ENCODE measurements around the gene EID2. TPM values are rescaled to one million over a fixed set of nuclear protein-coding genes. Genes with fewer than 3 reads are reported as not detected.

EID2 gene, protein sequence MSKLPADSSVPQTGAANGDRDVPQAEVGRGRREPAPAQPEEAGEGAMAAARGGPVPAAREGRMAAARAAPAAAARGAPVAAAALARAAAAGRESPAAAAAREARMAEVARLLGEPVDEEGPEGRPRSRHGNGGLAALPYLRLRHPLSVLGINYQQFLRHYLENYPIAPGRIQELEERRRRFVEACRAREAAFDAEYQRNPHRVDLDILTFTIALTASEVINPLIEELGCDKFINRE
- 1 to 10 TPM; 4.3 to 7.6 (median 5.4) TPM for total RNA-seq
- long read RNA-seq = 0 reads

GRCh38 chr19:39539518-39540332 lies at the start of gene EID2:
Gene EID2 (minus strand): TSS chr19:39540161. CDS start chr19:39540079, 82 bp downstream.
- Histone ChIP-seq H3K4me1 (peaks cover 0 to 16% (median 8%) of the 10 kb centered on the region in 4 donors), H3K27me3 (no peaks in the 10 kb centered on the region), H3K9me3 (no peaks in the 10 kb centered on the region), H3K27ac (peak within 1 kb of the TSS; percentile 82 to 88 (median 86)), H3K36me3 (no peaks in the 10 kb centered on the region), H3K4me3 (peak within 1 kb of the TSS; percentile 77 to 85 (median 79))
- peak; percentile 96 to 97 (median 97) for DNase-seq
- WGBS (ENCODE audit: insufficient coverage, low coverage, low lambda C conversion rate, missing lambda C conversion rate) = 0% methylated on average over 5 of the region's 84 CpGs
- intact Hi-C loops (cut with DNase I) = loop anchor here (10.0 kb wide), 2 partner anchors 65 to 105 kb away; partner anchors contain the start of gene RPS16 (in 1 of the 2)
- TF ChIP-seq, protein P1, sequence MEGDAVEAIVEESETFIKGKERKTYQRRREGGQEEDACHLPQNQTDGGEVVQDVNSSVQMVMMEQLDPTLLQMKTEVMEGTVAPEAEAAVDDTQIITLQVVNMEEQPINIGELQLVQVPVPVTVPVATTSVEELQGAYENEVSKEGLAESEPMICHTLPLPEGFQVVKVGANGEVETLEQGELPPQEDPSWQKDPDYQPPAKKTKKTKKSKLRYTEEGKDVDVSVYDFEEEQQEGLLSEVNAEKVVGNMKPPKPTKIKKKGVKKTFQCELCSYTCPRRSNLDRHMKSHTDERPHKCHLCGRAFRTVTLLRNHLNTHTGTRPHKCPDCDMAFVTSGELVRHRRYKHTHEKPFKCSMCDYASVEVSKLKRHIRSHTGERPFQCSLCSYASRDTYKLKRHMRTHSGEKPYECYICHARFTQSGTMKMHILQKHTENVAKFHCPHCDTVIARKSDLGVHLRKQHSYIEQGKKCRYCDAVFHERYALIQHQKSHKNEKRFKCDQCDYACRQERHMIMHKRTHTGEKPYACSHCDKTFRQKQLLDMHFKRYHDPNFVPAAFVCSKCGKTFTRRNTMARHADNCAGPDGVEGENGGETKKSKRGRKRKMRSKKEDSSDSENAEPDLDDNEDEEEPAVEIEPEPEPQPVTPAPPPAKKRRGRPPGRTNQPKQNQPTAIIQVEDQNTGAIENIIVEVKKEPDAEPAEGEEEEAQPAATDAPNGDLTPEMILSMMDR (IDR thresholded peaks at IDR 0.05) = peak; percentile 80 to 93 (median 89)
- peak; percentile 88 for TF ChIP-seq POLR2A (IDR thresholded peaks at IDR 0.05)
- ATAC-seq = peak; percentile 96 to 98 (median 97)

DNA sequence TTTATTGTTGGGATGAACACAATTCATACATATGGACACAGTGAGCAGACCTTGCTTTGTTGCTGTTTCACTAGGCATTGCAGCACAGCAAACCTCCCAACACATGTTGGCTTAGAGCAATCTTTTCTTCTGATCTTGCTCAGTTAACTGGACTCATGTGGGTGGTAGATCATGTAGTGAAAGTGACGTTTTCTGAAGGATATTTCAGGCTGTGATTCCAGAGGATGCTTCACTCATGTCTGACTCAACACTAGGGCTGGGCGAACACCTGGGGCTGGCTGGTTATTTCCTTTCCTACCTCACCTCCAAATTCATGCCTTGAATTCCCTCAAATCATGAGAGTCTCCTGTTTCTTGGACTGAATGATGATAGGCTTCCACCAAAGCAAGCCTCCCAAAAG lies 48.1 kb upstream of the EID2 start:
- no peak for ATAC-seq
- WGBS (ENCODE audit: insufficient coverage, low coverage, low lambda C conversion rate, missing lambda C conversion rate) = 21% methylated on average over 2 of the region's 2 CpGs
- H3K36me3 ChIP-seq = no peaks in the 10 kb centered on the region
- no peaks in the 10 kb centered on the region for H3K27me3 ChIP-seq
- intact Hi-C loops (cut with DNase I) = no loop called here
- no peaks in the 10 kb centered on the region for H3K9me3 ChIP-seq
- TF ChIP-seq, protein P1 (IDR thresholded peaks at IDR 0.05) = no peak
- TF ChIP-seq POLR2A (IDR thresholded peaks at IDR 0.05) = no peak
- H3K4me1 ChIP-seq = no peaks in the 10 kb centered on the region
- H3K4me3 ChIP-seq = no peak overlapping the region
- H3K27ac ChIP-seq = no peak overlapping the region
- no peak for DNase-seq

DNA sequence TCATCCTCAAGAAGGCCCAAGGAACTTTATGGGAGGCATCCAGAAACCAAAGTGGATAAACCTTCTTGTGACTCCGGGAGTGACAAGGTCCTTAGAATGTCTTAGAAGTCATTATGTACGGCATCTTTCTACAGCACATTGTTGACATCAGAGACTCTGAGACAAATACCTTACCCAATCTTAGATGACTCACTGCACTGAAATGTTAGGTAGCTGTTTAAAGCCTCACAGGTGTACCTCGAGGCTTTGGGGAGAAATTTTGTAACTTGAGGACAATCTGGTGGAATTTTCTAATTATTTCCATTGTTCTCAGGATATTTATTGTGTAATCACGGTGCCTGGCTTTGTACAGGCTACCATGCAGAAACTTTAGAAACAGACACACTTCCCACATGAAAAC lies 47.5 kb upstream of the EID2 start:
- H3K27me3 ChIP-seq = no peaks in the 10 kb centered on the region
- H3K4me3 ChIP-seq = no peak overlapping the region
- DNase-seq (no peak), ATAC-seq (no peak)
- TF ChIP-seq, protein P1 (IDR thresholded peaks at IDR 0.05) = no peak
- no peak for TF ChIP-seq POLR2A (IDR thresholded peaks at IDR 0.05)
- no peaks in the 10 kb centered on the region for H3K4me1 ChIP-seq
- H3K36me3 ChIP-seq = no peaks in the 10 kb centered on the region
- WGBS (ENCODE audit: insufficient coverage, low coverage, low lambda C conversion rate, missing lambda C conversion rate) = 43% methylated on average over 3 of the region's 4 CpGs
- intact Hi-C loops (cut with DNase I) = no loop called here
- no peaks in the 10 kb centered on the region for H3K9me3 ChIP-seq
- H3K27ac ChIP-seq = no peak overlapping the region

GRCh38 chr19:39582891-39583625 lies 43.1 kb upstream of the EID2 start:
- H3K36me3 ChIP-seq = no peaks in the 10 kb centered on the region
- ATAC-seq = no peak
- no peak for TF ChIP-seq POLR2A (IDR thresholded peaks at IDR 0.05)
- TF ChIP-seq, protein P1 (IDR thresholded peaks at IDR 0.05) = no peak
- 25% methylated on average over 7 of the region's 8 CpGs for WGBS (ENCODE audit: insufficient coverage, low coverage, low lambda C conversion rate, missing lambda C conversion rate)
- no peaks in the 10 kb centered on the region for H3K9me3 ChIP-seq
- no peak overlapping the region for H3K4me3 ChIP-seq
- H3K27me3 ChIP-seq = no peaks in the 10 kb centered on the region
- H3K4me1 ChIP-seq = no peaks in the 10 kb centered on the region
- intact Hi-C loops (cut with DNase I) = no loop called here
- H3K27ac ChIP-seq = no peak overlapping the region
- no peak for DNase-seq
